ENCODE results near the gene NBPF11. TPM values are rescaled to one million over a fixed set of nuclear protein-coding genes. Genes with fewer than 3 reads are reported as not detected.
"Not testable (repeated sequence)": the region's sequence is repeated elsewhere in the genome, so short reads cannot be mapped to it uniquely, and the experiment has no call there.

The NBPF11 gene
- total RNA-seq, 1 donor from 2014 or later, result 8.3 TPM

GRCh38 chr1:148086196-148086595 lies 65.9 kb downstream of the NBPF11 start:
- H3K9me3 ChIP-seq (ENCODE audit: insufficient read depth, low read depth, low read length); H3K27ac Mint-ChIP-seq (ENCODE audit: unreplicated experiment); H3K27ac ChIP-seq (ENCODE audit: low read depth, low read length); H3K27me3 ChIP-seq (ENCODE audit: insufficient read depth, low read length); DNase-seq (ENCODE audit: low read depth); H3K79me2 ChIP-seq (ENCODE audit: insufficient read depth, low read length); FAIRE-seq; H3K4me1 ChIP-seq (ENCODE audit: insufficient read depth, low read length); H3K4me2 ChIP-seq (ENCODE audit: low read length); H3K4me1 Mint-ChIP-seq (ENCODE audit: low read depth, unreplicated experiment); H2AFZ ChIP-seq (ENCODE audit: low read depth, low read length); H3K4me3 ChIP-seq (ENCODE audit: insufficient read depth, low read depth, low read length); H4K20me1 ChIP-seq (ENCODE audit: insufficient read depth, low read length); H3K4me3 Mint-ChIP-seq (ENCODE audit: unreplicated experiment); H3K36me3 ChIP-seq (ENCODE audit: insufficient read depth, low read length); H3K36me3 Mint-ChIP-seq (ENCODE audit: low read depth, unreplicated experiment); H3K9me3 Mint-ChIP-seq (ENCODE audit: unreplicated experiment); H3K9ac ChIP-seq (ENCODE audit: low read length): not testable (repeated sequence)
- peaks cover 17% of the 10 kb centered on the region for H3K27me3 Mint-ChIP-seq (ENCODE audit: low read depth, unreplicated experiment)

GRCh38 chr1:148081205-148081604 lies 70.9 kb downstream of the NBPF11 start:
- not testable (repeated sequence) for H4K20me1 ChIP-seq (ENCODE audit: insufficient read depth, low read length); H3K4me3 Mint-ChIP-seq (ENCODE audit: unreplicated experiment); H3K27me3 ChIP-seq (ENCODE audit: insufficient read depth, low read length); H3K4me2 ChIP-seq (ENCODE audit: low read length); H3K9ac ChIP-seq (ENCODE audit: low read length); FAIRE-seq; H3K27ac ChIP-seq (ENCODE audit: low read depth, low read length); H3K36me3 ChIP-seq (ENCODE audit: insufficient read depth, low read length); H3K79me2 ChIP-seq (ENCODE audit: insufficient read depth, low read length); H3K27me3 Mint-ChIP-seq (ENCODE audit: low read depth, unreplicated experiment); H2AFZ ChIP-seq (ENCODE audit: low read depth, low read length); H3K9me3 ChIP-seq (ENCODE audit: insufficient read depth, low read depth, low read length); H3K4me1 ChIP-seq (ENCODE audit: insufficient read depth, low read length); H3K27ac Mint-ChIP-seq (ENCODE audit: unreplicated experiment); H3K36me3 Mint-ChIP-seq (ENCODE audit: low read depth, unreplicated experiment); H3K4me3 ChIP-seq (ENCODE audit: insufficient read depth, low read depth, low read length); DNase-seq (ENCODE audit: low read depth); H3K4me1 Mint-ChIP-seq (ENCODE audit: low read depth, unreplicated experiment); H3K9me3 Mint-ChIP-seq (ENCODE audit: unreplicated experiment)

- H3K79me2 ChIP-seq (ENCODE audit: insufficient read depth, low read length); H3K4me2 ChIP-seq (ENCODE audit: low read length); H3K27ac ChIP-seq (ENCODE audit: low read depth, low read length); H3K36me3 Mint-ChIP-seq (ENCODE audit: low read depth, unreplicated experiment); H3K4me1 Mint-ChIP-seq (ENCODE audit: low read depth, unreplicated experiment); H2AFZ ChIP-seq (ENCODE audit: low read depth, low read length); DNase-seq (ENCODE audit: low read depth); H3K27me3 Mint-ChIP-seq (ENCODE audit: low read depth, unreplicated experiment); H3K36me3 ChIP-seq (ENCODE audit: insufficient read depth, low read length); H3K9ac ChIP-seq (ENCODE audit: low read length); H3K27me3 ChIP-seq (ENCODE audit: insufficient read depth, low read length); FAIRE-seq; H3K9me3 Mint-ChIP-seq (ENCODE audit: unreplicated experiment); H3K4me1 ChIP-seq (ENCODE audit: insufficient read depth, low read length); H3K27ac Mint-ChIP-seq (ENCODE audit: unreplicated experiment); H3K9me3 ChIP-seq (ENCODE audit: insufficient read depth, low read depth, low read length); H3K4me3 Mint-ChIP-seq (ENCODE audit: unreplicated experiment); H3K4me3 ChIP-seq (ENCODE audit: insufficient read depth, low read depth, low read length); H4K20me1 ChIP-seq (ENCODE audit: insufficient read depth, low read length): not testable (repeated sequence)
These were observed 73.2 kb downstream of the NBPF11 start for GRCh38 chr1:148078632-148079519.

GRCh38 chr1:148078090-148078489 lies 74.0 kb downstream of the NBPF11 start:
- not testable (repeated sequence) for H3K27me3 ChIP-seq (ENCODE audit: insufficient read depth, low read length); H3K36me3 ChIP-seq (ENCODE audit: insufficient read depth, low read length); H3K4me1 Mint-ChIP-seq (ENCODE audit: low read depth, unreplicated experiment); H3K27ac Mint-ChIP-seq (ENCODE audit: unreplicated experiment); H2AFZ ChIP-seq (ENCODE audit: low read depth, low read length); DNase-seq (ENCODE audit: low read depth); H3K9me3 ChIP-seq (ENCODE audit: insufficient read depth, low read depth, low read length); H3K27me3 Mint-ChIP-seq (ENCODE audit: low read depth, unreplicated experiment); H3K4me3 ChIP-seq (ENCODE audit: insufficient read depth, low read depth, low read length); H3K27ac ChIP-seq (ENCODE audit: low read depth, low read length); H3K4me1 ChIP-seq (ENCODE audit: insufficient read depth, low read length); H3K36me3 Mint-ChIP-seq (ENCODE audit: low read depth, unreplicated experiment); FAIRE-seq; H3K79me2 ChIP-seq (ENCODE audit: insufficient read depth, low read length); H3K9me3 Mint-ChIP-seq (ENCODE audit: unreplicated experiment); H3K4me2 ChIP-seq (ENCODE audit: low read length); H3K9ac ChIP-seq (ENCODE audit: low read length); H3K4me3 Mint-ChIP-seq (ENCODE audit: unreplicated experiment); H4K20me1 ChIP-seq (ENCODE audit: insufficient read depth, low read length)

- H3K9ac ChIP-seq (ENCODE audit: low read length); H3K27ac ChIP-seq (ENCODE audit: low read depth, low read length); H2AFZ ChIP-seq (ENCODE audit: low read depth, low read length); H4K20me1 ChIP-seq (ENCODE audit: insufficient read depth, low read length); H3K27me3 Mint-ChIP-seq (ENCODE audit: low read depth, unreplicated experiment); H3K27ac Mint-ChIP-seq (ENCODE audit: unreplicated experiment); H3K36me3 ChIP-seq (ENCODE audit: insufficient read depth, low read length); H3K36me3 Mint-ChIP-seq (ENCODE audit: low read depth, unreplicated experiment); DNase-seq (ENCODE audit: low read depth); H3K79me2 ChIP-seq (ENCODE audit: insufficient read depth, low read length); H3K9me3 ChIP-seq (ENCODE audit: insufficient read depth, low read depth, low read length); H3K4me1 Mint-ChIP-seq (ENCODE audit: low read depth, unreplicated experiment); H3K4me3 ChIP-seq (ENCODE audit: insufficient read depth, low read depth, low read length); H3K9me3 Mint-ChIP-seq (ENCODE audit: unreplicated experiment); H3K4me2 ChIP-seq (ENCODE audit: low read length); H3K27me3 ChIP-seq (ENCODE audit: insufficient read depth, low read length); FAIRE-seq; H3K4me1 ChIP-seq (ENCODE audit: insufficient read depth, low read length); H3K4me3 Mint-ChIP-seq (ENCODE audit: unreplicated experiment): not testable (repeated sequence)
These were observed 74.6 kb downstream of the NBPF11 start for GRCh38 chr1:148077458-148077857.

- H3K9ac ChIP-seq (ENCODE audit: low read length); H4K20me1 ChIP-seq (ENCODE audit: insufficient read depth, low read length); H3K27me3 ChIP-seq (ENCODE audit: insufficient read depth, low read length); H3K27me3 Mint-ChIP-seq (ENCODE audit: low read depth, unreplicated experiment); H3K4me1 Mint-ChIP-seq (ENCODE audit: low read depth, unreplicated experiment); FAIRE-seq; H3K9me3 Mint-ChIP-seq (ENCODE audit: unreplicated experiment); H2AFZ ChIP-seq (ENCODE audit: low read depth, low read length); H3K36me3 Mint-ChIP-seq (ENCODE audit: low read depth, unreplicated experiment); DNase-seq (ENCODE audit: low read depth); H3K4me3 Mint-ChIP-seq (ENCODE audit: unreplicated experiment); H3K27ac ChIP-seq (ENCODE audit: low read depth, low read length); H3K36me3 ChIP-seq (ENCODE audit: insufficient read depth, low read length); H3K79me2 ChIP-seq (ENCODE audit: insufficient read depth, low read length); H3K27ac Mint-ChIP-seq (ENCODE audit: unreplicated experiment); H3K4me3 ChIP-seq (ENCODE audit: insufficient read depth, low read depth, low read length); H3K4me1 ChIP-seq (ENCODE audit: insufficient read depth, low read length); H3K9me3 ChIP-seq (ENCODE audit: insufficient read depth, low read depth, low read length); H3K4me2 ChIP-seq (ENCODE audit: low read length): not testable (repeated sequence)
These were observed 78.7 kb downstream of the NBPF11 start for GRCh38 chr1:148073392-148073791.
